Measurements from ENCODE around the gene KLRC3.
"Not testable (repeated sequence)": the region's sequence is repeated elsewhere in the genome, so short reads cannot be mapped to it uniquely, and the experiment has no call there.

GRCh38 chr12:10424260-10424899 is 4.0 kb upstream of the KLRC3 start:
- TF ChIP-seq SUZ12 (IDR thresholded peaks at IDR 0.05); FOXM1 (IDR thresholded peaks at IDR 0.05; ENCODE audit: borderline replicate concordance); FOXA1 (IDR thresholded peaks at IDR 0.05); BHLHE40 (IDR thresholded peaks at IDR 0.05; ENCODE audit: borderline replicate concordance); NFRKB (IDR thresholded peaks at IDR 0.05); ZNF384 (IDR thresholded peaks at IDR 0.05); TARDBP (IDR thresholded peaks at IDR 0.05); ELF4 (IDR thresholded peaks at IDR 0.05); HDGF (IDR thresholded peaks at IDR 0.05; ENCODE audit: borderline replicate concordance); CTBP1 (IDR thresholded peaks at IDR 0.05; ENCODE audit: borderline replicate concordance); SP1 (IDR thresholded peaks at IDR 0.05): not testable (repeated sequence)
- TF ChIP-seq, protein P1, sequence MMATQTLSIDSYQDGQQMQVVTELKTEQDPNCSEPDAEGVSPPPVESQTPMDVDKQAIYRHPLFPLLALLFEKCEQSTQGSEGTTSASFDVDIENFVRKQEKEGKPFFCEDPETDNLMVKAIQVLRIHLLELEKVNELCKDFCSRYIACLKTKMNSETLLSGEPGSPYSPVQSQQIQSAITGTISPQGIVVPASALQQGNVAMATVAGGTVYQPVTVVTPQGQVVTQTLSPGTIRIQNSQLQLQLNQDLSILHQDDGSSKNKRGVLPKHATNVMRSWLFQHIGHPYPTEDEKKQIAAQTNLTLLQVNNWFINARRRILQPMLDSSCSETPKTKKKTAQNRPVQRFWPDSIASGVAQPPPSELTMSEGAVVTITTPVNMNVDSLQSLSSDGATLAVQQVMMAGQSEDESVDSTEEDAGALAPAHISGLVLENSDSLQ (IDR thresholded peaks at IDR 0.05): not testable (repeated sequence)

Data from HEK293T (cell line).